ENCODE measurements around the gene DEPDC5.
A peak's percentile ranks its signal among the peaks of the same experiment; 100 is the strongest.

DEPDC5 gene

GRCh38 chr22:31925056-31925455, 171.2 kb downstream of the DEPDC5 start:
- 100% methylated on average over 1 of the region's 1 CpG for WGBS (ENCODE audit: extremely low coverage, insufficient coverage, low lambda C conversion rate)
- no peak overlapping the region for H3K4me2 ChIP-seq (ENCODE audit: low read length)
- no peak overlapping the region for H2BK120ac ChIP-seq (ENCODE audit: low read depth, low read length)
- no peak overlapping the region for H4K8ac ChIP-seq (ENCODE audit: low read depth, low read length)
- no peak overlapping the region for H2BK15ac ChIP-seq (replicated peaks; ENCODE audit: low read depth)
- H4K5ac ChIP-seq (ENCODE audit: low read length): no peak overlapping the region
- H3K56ac ChIP-seq (ENCODE audit: low read length): no peak overlapping the region
- H3K79me2 ChIP-seq (ENCODE audit: control insufficient read depth, insufficient read depth, low read length): no peaks in the 10 kb centered on the region
- H2AK5ac ChIP-seq (ENCODE audit: low read length): no peak overlapping the region
- no peak for DNase-seq
- H3K27me3 ChIP-seq (ENCODE audit: insufficient read depth, low read length, poor library complexity): no peaks in the 10 kb centered on the region
- H3K36me3 ChIP-seq (ENCODE audit: control insufficient read depth, insufficient read depth, low read length): no peaks in the 10 kb centered on the region
- H3K27ac ChIP-seq (ENCODE audit: low read depth, low read length): no peak overlapping the region
- H3K4me3 ChIP-seq (ENCODE audit: low read length): no peak overlapping the region
- no peak overlapping the region for H3K23ac ChIP-seq (ENCODE audit: low read length)
- no peak overlapping the region for H3K18ac ChIP-seq (ENCODE audit: low read length)
- H3K79me1 ChIP-seq (ENCODE audit: low read length): no peaks in the 10 kb centered on the region
- no peak overlapping the region for H3K9ac ChIP-seq (ENCODE audit: low read length)
- H2BK5ac ChIP-seq (ENCODE audit: low read length): no peak overlapping the region
- H3K4ac ChIP-seq (ENCODE audit: low read depth, low read length): no peak overlapping the region
- H3K4me1 ChIP-seq (ENCODE audit: control insufficient read depth, low read depth, low read length): no peaks in the 10 kb centered on the region

DNA sequence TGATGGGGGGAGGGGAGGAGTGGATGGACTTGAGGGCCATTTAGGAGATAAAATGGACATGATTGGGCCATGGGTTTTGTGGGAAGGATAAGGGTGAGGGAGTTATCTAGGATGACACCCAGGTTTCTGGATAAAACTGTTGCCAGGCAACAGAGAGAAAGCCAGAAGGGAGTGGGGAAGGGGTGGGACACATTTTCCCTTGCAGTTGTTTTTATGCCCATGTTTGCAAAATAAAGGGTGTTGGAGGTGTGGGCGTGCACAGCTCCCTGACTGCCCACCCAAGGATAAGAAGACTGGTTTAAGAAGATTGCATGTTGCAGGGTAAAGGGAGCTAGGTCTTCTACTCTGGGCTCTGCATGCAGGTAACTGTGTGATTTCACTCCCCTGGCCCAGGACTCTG, 172.2 kb downstream of the DEPDC5 start:
- H3K18ac ChIP-seq (ENCODE audit: low read length): no peak overlapping the region
- no CpG with 5 or more reads among the region's 1 CpG for WGBS (ENCODE audit: extremely low coverage, insufficient coverage, low lambda C conversion rate)
- H3K56ac ChIP-seq (ENCODE audit: low read length): no peak overlapping the region
- no peak for DNase-seq
- no peak overlapping the region for H3K4ac ChIP-seq (ENCODE audit: low read depth, low read length)
- no peaks in the 10 kb centered on the region for H3K79me2 ChIP-seq (ENCODE audit: control insufficient read depth, insufficient read depth, low read length)
- no peak overlapping the region for H3K9ac ChIP-seq (ENCODE audit: low read length)
- no peak overlapping the region for H2BK15ac ChIP-seq (replicated peaks; ENCODE audit: low read depth)
- no peak overlapping the region for H3K4me2 ChIP-seq (ENCODE audit: low read length)
- no peak overlapping the region for H2AK5ac ChIP-seq (ENCODE audit: low read length)
- no peaks in the 10 kb centered on the region for H3K4me1 ChIP-seq (ENCODE audit: control insufficient read depth, low read depth, low read length)
- no peak overlapping the region for H3K4me3 ChIP-seq (ENCODE audit: low read length)
- no peak overlapping the region for H2BK120ac ChIP-seq (ENCODE audit: low read depth, low read length)
- H4K8ac ChIP-seq (ENCODE audit: low read depth, low read length): no peak overlapping the region
- H3K79me1 ChIP-seq (ENCODE audit: low read length): no peaks in the 10 kb centered on the region
- no peaks in the 10 kb centered on the region for H3K36me3 ChIP-seq (ENCODE audit: control insufficient read depth, insufficient read depth, low read length)
- no peaks in the 10 kb centered on the region for H3K27me3 ChIP-seq (ENCODE audit: insufficient read depth, low read length, poor library complexity)
- H3K23ac ChIP-seq (ENCODE audit: low read length): no peak overlapping the region
- no peak overlapping the region for H4K5ac ChIP-seq (ENCODE audit: low read length)
- no peak overlapping the region for H3K27ac ChIP-seq (ENCODE audit: low read depth, low read length)
- no peak overlapping the region for H2BK5ac ChIP-seq (ENCODE audit: low read length)

DNA sequence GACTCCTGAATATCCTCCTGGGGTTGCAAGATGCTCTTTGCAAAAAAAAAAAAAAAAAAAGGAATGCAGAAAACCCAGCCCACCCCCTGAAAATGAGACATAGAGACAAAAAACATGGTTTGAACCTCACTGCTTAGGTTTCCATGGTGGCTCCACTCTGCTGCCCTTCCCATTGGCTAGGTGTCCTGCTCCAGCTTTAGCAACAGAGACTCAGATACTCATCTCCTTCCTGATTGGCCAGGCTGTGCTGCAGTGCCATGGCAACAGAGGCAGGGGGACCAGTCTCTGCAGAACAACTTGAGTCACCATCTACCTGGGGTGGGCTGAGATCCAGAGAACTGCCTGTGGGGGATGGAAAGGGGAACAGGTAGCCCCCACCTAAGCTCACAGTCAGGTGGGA, 173.2 kb downstream of the DEPDC5 start:
- Histone ChIP-seq H3K4me2 (ENCODE audit: low read length) (no peak overlapping the region), H4K5ac (ENCODE audit: low read length) (no peak overlapping the region), H2BK15ac (replicated peaks; ENCODE audit: low read depth) (no peak overlapping the region), H3K23ac (ENCODE audit: low read length) (no peak overlapping the region), H4K8ac (ENCODE audit: low read depth, low read length) (no peak overlapping the region), H3K4me1 (ENCODE audit: control insufficient read depth, low read depth, low read length) (no peaks in the 10 kb centered on the region), H3K56ac (ENCODE audit: low read length) (no peak overlapping the region), H3K36me3 (ENCODE audit: control insufficient read depth, insufficient read depth, low read length) (no peaks in the 10 kb centered on the region), H3K4ac (ENCODE audit: low read depth, low read length) (no peak overlapping the region), H3K4me3 (ENCODE audit: low read length) (no peak overlapping the region), H3K79me1 (ENCODE audit: low read length) (no peaks in the 10 kb centered on the region), H3K9ac (ENCODE audit: low read length) (no peak overlapping the region), H3K27me3 (ENCODE audit: insufficient read depth, low read length, poor library complexity) (no peaks in the 10 kb centered on the region), H2BK120ac (ENCODE audit: low read depth, low read length) (no peak overlapping the region), H3K18ac (ENCODE audit: low read length) (no peak overlapping the region), H2AK5ac (ENCODE audit: low read length) (no peak overlapping the region), H3K27ac (ENCODE audit: low read depth, low read length) (no peak overlapping the region), H3K79me2 (ENCODE audit: control insufficient read depth, insufficient read depth, low read length) (no peaks in the 10 kb centered on the region), H2BK5ac (ENCODE audit: low read length) (no peak overlapping the region)
- peak; percentile 64 for DNase-seq

- WGBS (ENCODE audit: extremely low coverage, insufficient coverage, low lambda C conversion rate): no CpG with 5 or more reads among the region's 3 CpGs
- H3K27ac ChIP-seq (ENCODE audit: low read depth, low read length): no peak overlapping the region
- H3K18ac ChIP-seq (ENCODE audit: low read length): no peak overlapping the region
- no peaks in the 10 kb centered on the region for H3K79me1 ChIP-seq (ENCODE audit: low read length)
- no peak overlapping the region for H4K5ac ChIP-seq (ENCODE audit: low read length)
- no peak overlapping the region for H3K23ac ChIP-seq (ENCODE audit: low read length)
- H3K4me3 ChIP-seq (ENCODE audit: low read length): no peak overlapping the region
- no peak overlapping the region for H2BK15ac ChIP-seq (replicated peaks; ENCODE audit: low read depth)
- H4K8ac ChIP-seq (ENCODE audit: low read depth, low read length): no peak overlapping the region
- H2BK120ac ChIP-seq (ENCODE audit: low read depth, low read length): no peak overlapping the region
- H2AK5ac ChIP-seq (ENCODE audit: low read length): no peak overlapping the region
- H3K36me3 ChIP-seq (ENCODE audit: control insufficient read depth, insufficient read depth, low read length): no peaks in the 10 kb centered on the region
- DNase-seq: no peak
- H3K56ac ChIP-seq (ENCODE audit: low read length): no peak overlapping the region
- H2BK5ac ChIP-seq (ENCODE audit: low read length): no peak overlapping the region
- H3K4me1 ChIP-seq (ENCODE audit: control insufficient read depth, low read depth, low read length): no peaks in the 10 kb centered on the region
- no peak overlapping the region for H3K4ac ChIP-seq (ENCODE audit: low read depth, low read length)
- H3K9ac ChIP-seq (ENCODE audit: low read length): no peak overlapping the region
- no peaks in the 10 kb centered on the region for H3K79me2 ChIP-seq (ENCODE audit: control insufficient read depth, insufficient read depth, low read length)
- no peak overlapping the region for H3K4me2 ChIP-seq (ENCODE audit: low read length)
- H3K27me3 ChIP-seq (ENCODE audit: insufficient read depth, low read length, poor library complexity): no peaks in the 10 kb centered on the region
Observed at GRCh38 chr22:31927562-31927961, 173.7 kb downstream of the DEPDC5 start.

DNA sequence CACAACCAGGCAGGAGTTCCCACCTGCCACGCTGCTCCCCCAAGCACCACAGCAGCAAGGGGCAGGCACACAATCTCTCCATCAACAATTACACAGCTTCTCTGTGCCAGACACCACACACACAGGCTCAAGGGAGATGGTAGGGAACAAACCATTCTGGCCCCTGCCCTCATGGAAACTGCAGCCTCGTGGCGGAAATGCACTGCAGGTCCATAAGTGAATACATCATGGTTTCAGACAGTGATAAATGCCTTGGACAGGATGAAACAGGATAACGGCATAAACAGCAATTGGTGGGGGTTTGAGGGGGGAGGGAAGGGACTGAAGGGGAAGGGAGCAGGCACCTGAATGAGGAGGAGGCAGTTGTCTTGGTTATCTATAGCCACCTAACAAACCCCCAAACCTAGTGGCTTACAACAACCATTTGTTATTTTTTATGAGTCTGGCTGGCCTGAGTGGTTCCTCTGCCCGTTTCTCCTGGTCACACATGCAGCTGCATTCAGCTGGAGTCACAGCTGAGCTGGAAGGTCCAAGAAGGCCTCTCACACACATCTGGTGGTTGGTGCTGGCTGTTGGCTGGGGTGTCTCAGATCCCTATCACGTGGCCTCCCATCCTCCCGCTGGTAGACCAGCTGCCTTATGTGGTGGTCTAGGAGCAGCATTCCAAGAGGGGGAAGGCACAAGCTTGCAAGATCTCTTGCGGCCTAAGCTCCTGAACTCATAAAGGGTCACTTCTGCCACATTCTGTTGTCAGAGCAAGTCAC, 175.5 kb downstream of the DEPDC5 start:
- Histone ChIP-seq H3K27ac (ENCODE audit: low read depth, low read length) (no peak overlapping the region), H3K4me1 (ENCODE audit: control insufficient read depth, low read depth, low read length) (no peaks in the 10 kb centered on the region), H2BK15ac (replicated peaks; ENCODE audit: low read depth) (no peak overlapping the region), H3K56ac (ENCODE audit: low read length) (no peak overlapping the region), H3K9ac (ENCODE audit: low read length) (no peak overlapping the region), H2BK120ac (ENCODE audit: low read depth, low read length) (no peak overlapping the region), H2AK5ac (ENCODE audit: low read length) (no peak overlapping the region), H4K5ac (ENCODE audit: low read length) (no peak overlapping the region), H3K18ac (ENCODE audit: low read length) (no peak overlapping the region), H3K23ac (ENCODE audit: low read length) (no peak overlapping the region), H3K4me2 (ENCODE audit: low read length) (no peak overlapping the region), H3K79me2 (ENCODE audit: control insufficient read depth, insufficient read depth, low read length) (no peaks in the 10 kb centered on the region), H3K4me3 (ENCODE audit: low read length) (no peak overlapping the region), H3K36me3 (ENCODE audit: control insufficient read depth, insufficient read depth, low read length) (no peaks in the 10 kb centered on the region), H2BK5ac (ENCODE audit: low read length) (no peak overlapping the region), H3K27me3 (ENCODE audit: insufficient read depth, low read length, poor library complexity) (no peaks in the 10 kb centered on the region), H4K8ac (ENCODE audit: low read depth, low read length) (no peak overlapping the region), H3K79me1 (ENCODE audit: low read length) (no peaks in the 10 kb centered on the region), H3K4ac (ENCODE audit: low read depth, low read length) (no peak overlapping the region)
- DNase-seq: no peak
- no CpG with 5 or more reads among the region's 8 CpGs for WGBS (ENCODE audit: extremely low coverage, insufficient coverage, low lambda C conversion rate)

DNA sequence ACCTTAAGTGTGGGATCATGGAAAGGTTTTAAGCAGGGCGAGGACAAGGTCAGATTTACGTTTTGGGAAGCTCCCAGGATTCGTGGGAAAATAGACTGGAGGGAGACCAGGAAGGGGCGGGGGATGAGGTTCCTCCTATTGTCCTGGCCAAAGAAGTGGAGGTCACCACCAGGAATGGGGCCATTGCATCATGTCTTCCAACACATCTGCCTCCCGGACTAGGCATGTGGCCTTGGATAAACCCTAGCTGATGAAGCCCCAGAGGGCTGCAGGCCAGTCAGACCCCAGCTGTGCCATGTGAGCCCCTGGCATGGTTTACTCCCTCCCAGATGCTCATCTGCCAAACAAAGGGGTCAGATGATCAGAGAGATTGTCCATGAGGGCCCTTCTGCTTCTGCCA, 179.0 kb downstream of the DEPDC5 start:
- no peak overlapping the region for H3K23ac ChIP-seq (ENCODE audit: low read length)
- H2BK5ac ChIP-seq (ENCODE audit: low read length): no peak overlapping the region
- no peaks in the 10 kb centered on the region for H3K36me3 ChIP-seq (ENCODE audit: control insufficient read depth, insufficient read depth, low read length)
- no peaks in the 10 kb centered on the region for H3K4me1 ChIP-seq (ENCODE audit: control insufficient read depth, low read depth, low read length)
- no peaks in the 10 kb centered on the region for H3K27me3 ChIP-seq (ENCODE audit: insufficient read depth, low read length, poor library complexity)
- no peak overlapping the region for H3K4ac ChIP-seq (ENCODE audit: low read depth, low read length)
- H4K5ac ChIP-seq (ENCODE audit: low read length): no peak overlapping the region
- no peak overlapping the region for H3K9ac ChIP-seq (ENCODE audit: low read length)
- no peaks in the 10 kb centered on the region for H3K79me1 ChIP-seq (ENCODE audit: low read length)
- WGBS (ENCODE audit: extremely low coverage, insufficient coverage, low lambda C conversion rate): no CpG with 5 or more reads among the region's 5 CpGs
- DNase-seq: no peak
- no peak overlapping the region for H3K18ac ChIP-seq (ENCODE audit: low read length)
- no peak overlapping the region for H2AK5ac ChIP-seq (ENCODE audit: low read length)
- no peak overlapping the region for H3K4me2 ChIP-seq (ENCODE audit: low read length)
- no peak overlapping the region for H2BK120ac ChIP-seq (ENCODE audit: low read depth, low read length)
- H3K56ac ChIP-seq (ENCODE audit: low read length): no peak overlapping the region
- no peak overlapping the region for H2BK15ac ChIP-seq (replicated peaks; ENCODE audit: low read depth)
- no peak overlapping the region for H3K27ac ChIP-seq (ENCODE audit: low read depth, low read length)
- H3K4me3 ChIP-seq (ENCODE audit: low read length): no peak overlapping the region
- no peaks in the 10 kb centered on the region for H3K79me2 ChIP-seq (ENCODE audit: control insufficient read depth, insufficient read depth, low read length)
- H4K8ac ChIP-seq (ENCODE audit: low read depth, low read length): no peak overlapping the region
